OCI-LY1 (cell line): ENCODE measurements around the gene ADGRG4.

Experiments used
- EZH2 ChIP-seq: fragments of 200-600 bp; sonication (generic), shearing (Covaris generic); IDR thresholded peaks from 2 replicates; pipeline ENCODE4 v1.8.0; 2017; ENCODE audit warnings: borderline replicate concordance, mixed run types, mild to moderate bottlenecking, antibody characterized with exemption, low read length, moderate library complexity, mixed read lengths
- TF ChIP-seq, protein P1 (sequence below): fragments of 200-600 bp; sonication (generic), shearing (Covaris generic); IDR thresholded peaks from 2 replicates; pipeline ENCODE4 v1.5.1; 2017; ENCODE audit warnings: mild to moderate bottlenecking, antibody characterized with exemption, low read length, moderate library complexity, mixed read lengths

DNA sequence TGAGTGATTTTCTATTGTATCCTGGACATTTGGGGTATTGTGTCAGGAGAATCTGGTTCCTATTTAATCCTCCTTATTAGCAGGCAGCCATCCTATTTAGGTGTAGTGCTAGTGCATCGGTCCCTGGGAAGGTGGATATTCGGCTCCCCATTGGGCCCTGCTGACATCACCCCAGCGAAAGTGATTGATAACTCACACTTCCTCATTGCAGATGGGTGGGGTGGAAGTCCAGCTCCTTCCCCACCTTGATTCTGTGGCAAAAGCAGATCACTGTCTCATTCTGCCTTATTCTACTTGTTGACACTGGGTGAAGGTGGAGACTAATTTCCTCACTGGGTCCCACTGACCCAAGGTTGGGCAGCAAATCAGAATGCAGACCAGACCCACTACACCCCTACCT is 163.8 kb downstream of the ADGRG4 start:
- TF ChIP-seq, protein P1, sequence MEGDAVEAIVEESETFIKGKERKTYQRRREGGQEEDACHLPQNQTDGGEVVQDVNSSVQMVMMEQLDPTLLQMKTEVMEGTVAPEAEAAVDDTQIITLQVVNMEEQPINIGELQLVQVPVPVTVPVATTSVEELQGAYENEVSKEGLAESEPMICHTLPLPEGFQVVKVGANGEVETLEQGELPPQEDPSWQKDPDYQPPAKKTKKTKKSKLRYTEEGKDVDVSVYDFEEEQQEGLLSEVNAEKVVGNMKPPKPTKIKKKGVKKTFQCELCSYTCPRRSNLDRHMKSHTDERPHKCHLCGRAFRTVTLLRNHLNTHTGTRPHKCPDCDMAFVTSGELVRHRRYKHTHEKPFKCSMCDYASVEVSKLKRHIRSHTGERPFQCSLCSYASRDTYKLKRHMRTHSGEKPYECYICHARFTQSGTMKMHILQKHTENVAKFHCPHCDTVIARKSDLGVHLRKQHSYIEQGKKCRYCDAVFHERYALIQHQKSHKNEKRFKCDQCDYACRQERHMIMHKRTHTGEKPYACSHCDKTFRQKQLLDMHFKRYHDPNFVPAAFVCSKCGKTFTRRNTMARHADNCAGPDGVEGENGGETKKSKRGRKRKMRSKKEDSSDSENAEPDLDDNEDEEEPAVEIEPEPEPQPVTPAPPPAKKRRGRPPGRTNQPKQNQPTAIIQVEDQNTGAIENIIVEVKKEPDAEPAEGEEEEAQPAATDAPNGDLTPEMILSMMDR, result no peak
- no peak for TF ChIP-seq EZH2
